SU-DHL-6 (cell line): ENCODE data around the gene PHF1.

Experiments
- H2AFZ ChIP-seq: fragments of 200-600 bp; sonication (generic); 2 replicates; pipeline ENCODE4 v1.6.1; 2014; ENCODE audit warnings: low read depth, mild to moderate bottlenecking, moderate library complexity, mixed read lengths, antibody characterized with exemption, low read length; ENCODE audit not compliant: severe bottlenecking
- H3F3A ChIP-seq: fragments of 200-600 bp; shearing (Covaris generic); 2 replicates; pipeline ENCODE4 v1.6.0; 2016; ENCODE audit warnings: antibody characterized with exemption, mild to moderate bottlenecking; ENCODE audit not compliant: insufficient read depth
- H3K27ac ChIP-seq: fragments of 200-600 bp; sonication (generic); 2 replicates; pipeline ENCODE4 v1.5.1; 2016; ENCODE audit warnings: low read depth, mild to moderate bottlenecking, low read length, moderate library complexity, mixed read lengths
- H3K27me3 ChIP-seq: fragments of 200-600 bp; sonication (generic), shearing (Covaris generic); 2 replicates; pipeline ENCODE4 v1.6.0; 2014; ENCODE audit warnings: mild to moderate bottlenecking, low read length
- H3K36me3 ChIP-seq: fragments of 200-600 bp; sonication (generic); 2 replicates; pipeline ENCODE4 v1.6.1; 2014; ENCODE audit warnings: mild to moderate bottlenecking, low read length, mixed read lengths
- H3K4me2 ChIP-seq: fragments of 300-600, 200-600 bp; shearing (Covaris generic), sonication (generic); 2 replicates; pipeline ENCODE4 v1.6.0; 2014; ENCODE audit warnings: low read length, low read depth, mild to moderate bottlenecking; ENCODE audit not compliant: poor library complexity, severe bottlenecking
- H3K4me3 ChIP-seq: fragments of 200-600 bp; sonication (generic); 2 replicates; pipeline ENCODE4 v1.5.1; 2014; ENCODE audit warnings: antibody characterized with exemption, low read length, mild to moderate bottlenecking, mixed read lengths; ENCODE audit not compliant: insufficient read depth, poor library complexity, severe bottlenecking
- H3K79me2 ChIP-seq: fragments of 200-600 bp; sonication (generic); 2 replicates; pipeline ENCODE4 v1.6.1; 2014; ENCODE audit warnings: mild to moderate bottlenecking, low read length, moderate library complexity; ENCODE audit not compliant: insufficient read depth
- H3K9ac ChIP-seq: fragments of 200-600 bp; sonication (generic); 2 replicates; pipeline ENCODE4 v1.7.0; 2014; ENCODE audit warnings: mild to moderate bottlenecking, low read length
- H3K9me2 ChIP-seq: fragments of 200-600 bp; sonication (generic); replicated peaks from 2 replicates; pipeline ENCODE4 v1.6.1; 2014; ENCODE audit warnings: low read length; ENCODE audit not compliant: insufficient read depth
- H3K9me3 ChIP-seq: fragments of 200-600 bp; sonication (generic); 2 replicates; pipeline ENCODE4 v1.6.1; 2014; ENCODE audit warnings: low read length, mixed read lengths; ENCODE audit not compliant: insufficient read depth
- H4K20me1 ChIP-seq: fragments of 200-600 bp; sonication (generic); 2 replicates; pipeline ENCODE4 v1.6.1; 2014; ENCODE audit warnings: low read depth, mild to moderate bottlenecking, antibody characterized with exemption, low read length, moderate library complexity, mixed read lengths
- CTCF ChIP-seq: fragments of 200-600 bp; sonication (generic); IDR thresholded peaks from one replicate; pipeline ENCODE4 v1.5.1; 2017; ENCODE audit warnings: antibody characterized with exemption, mild to moderate bottlenecking, low read length, moderate library complexity; ENCODE audit not compliant: insufficient read depth, poor library complexity, severe bottlenecking
- EZH2phosphoT487 ChIP-seq: fragments of 200-600 bp; sonication (generic), shearing (Covaris generic); conservative IDR thresholded peaks from 2 replicates; pipeline ENCODE4 v1.6.1; 2018; ENCODE audit warnings: mild to moderate bottlenecking, antibody characterized with exemption, low read length, moderate library complexity, mixed read lengths

Gene PHF1

GRCh38 chr6:33425668-33426577, 15.1 kb downstream of the PHF1 start:
- H3F3A ChIP-seq: peaks cover 27% of the 10 kb centered on the region
- H3K9me3 ChIP-seq: no peaks in the 10 kb centered on the region
- peak overlapping the region; percentile 72 for H3K4me2 ChIP-seq
- H3K79me2 ChIP-seq: no peaks in the 10 kb centered on the region
- no peaks in the 10 kb centered on the region for H3K9me2 ChIP-seq
- H3K9ac ChIP-seq: peak overlapping the region; percentile 65
- H2AFZ ChIP-seq: peak overlapping the region; percentile 35
- peak overlapping the region; percentile 58 for H3K4me3 ChIP-seq
- H4K20me1 ChIP-seq: no peaks in the 10 kb centered on the region
- H3K27ac ChIP-seq: peak overlapping the region; percentile 2; the same call in 1 of the 2 replicates
- peaks cover 6% of the 10 kb centered on the region; the same call in 1 of the 2 replicates for H3K27me3 ChIP-seq
- no peaks in the 10 kb centered on the region for H3K36me3 ChIP-seq
- TF ChIP-seq EZH2phosphoT487 (no peak), CTCF (peak; percentile 60)

DNA sequence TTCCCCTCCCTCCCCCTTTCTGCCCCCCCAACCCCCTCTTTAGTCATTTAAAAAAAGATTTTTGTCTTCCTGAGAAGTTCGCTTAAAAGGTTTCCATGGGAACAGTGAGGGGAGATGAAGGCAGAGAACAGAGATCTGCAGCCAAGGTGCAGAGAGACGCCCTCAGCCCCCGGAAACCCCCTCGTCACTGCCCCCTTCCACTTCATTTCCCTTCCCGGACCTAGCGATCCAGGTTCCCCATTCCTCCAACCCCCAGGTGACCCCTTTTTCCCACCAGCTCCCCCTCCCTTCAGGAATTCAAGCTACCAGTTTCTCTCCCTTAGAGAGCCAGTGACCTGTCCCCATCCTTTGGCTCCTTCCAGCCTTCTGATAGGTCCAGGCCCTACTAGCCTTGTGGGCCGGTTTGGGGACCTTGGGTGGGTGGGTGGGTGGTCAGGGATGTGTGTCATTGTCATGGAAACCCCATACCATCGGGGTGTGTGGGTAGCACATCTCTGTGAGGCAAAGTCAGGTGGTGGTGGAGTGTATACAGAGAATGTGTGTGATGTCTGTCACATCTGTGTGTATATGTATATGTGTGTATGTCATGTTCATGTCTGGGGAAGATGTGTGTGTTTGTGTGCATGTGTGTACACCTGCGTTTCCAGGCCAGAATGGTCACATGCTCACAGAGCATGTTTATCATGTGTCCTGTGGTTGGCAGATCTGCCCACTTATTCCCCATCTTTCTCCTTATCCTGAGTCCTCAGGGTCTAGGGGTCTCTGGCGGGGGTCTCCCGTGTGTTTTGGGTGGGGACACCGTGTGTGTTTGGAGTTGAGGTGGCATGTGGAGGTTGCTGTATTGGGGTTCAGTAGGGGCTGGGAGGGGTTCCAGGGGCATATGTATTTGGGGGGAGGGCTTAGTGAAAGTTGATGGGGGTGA, 16.0 kb downstream of the PHF1 start:
- H2AFZ ChIP-seq: no peak overlapping the region
- H3K27me3 ChIP-seq: peaks cover 6% of the 10 kb centered on the region; the same call in 1 of the 2 replicates
- no peaks in the 10 kb centered on the region for H3K36me3 ChIP-seq
- H3K9ac ChIP-seq: peak overlapping the region; percentile 65
- no peaks in the 10 kb centered on the region for H3K9me3 ChIP-seq
- no peak overlapping the region for H3K27ac ChIP-seq
- peaks cover 23% of the 10 kb centered on the region for H3F3A ChIP-seq
- no peaks in the 10 kb centered on the region for H3K79me2 ChIP-seq
- H4K20me1 ChIP-seq: no peaks in the 10 kb centered on the region
- H3K4me3 ChIP-seq: peak overlapping the region; percentile 58
- no peaks in the 10 kb centered on the region for H3K9me2 ChIP-seq
- H3K4me2 ChIP-seq: peak overlapping the region; percentile 72
- TF ChIP-seq CTCF (no peak), EZH2phosphoT487 (no peak)

- Histone ChIP-seq H2AFZ (no peak overlapping the region), H3K9me3 (no peaks in the 10 kb centered on the region), H3K9ac (peak overlapping the region; percentile 42), H3K27ac (no peak overlapping the region), H3K9me2 (no peaks in the 10 kb centered on the region), H3K79me2 (no peaks in the 10 kb centered on the region), H4K20me1 (no peaks in the 10 kb centered on the region), H3K4me2 (peak overlapping the region; percentile 60), H3K4me3 (peak overlapping the region; percentile 56), H3K27me3 (peaks cover 6% of the 10 kb centered on the region; the same call in 1 of the 2 replicates), H3K36me3 (no peaks in the 10 kb centered on the region), H3F3A (peaks cover 23% of the 10 kb centered on the region)
- TF ChIP-seq CTCF: no peak
- TF ChIP-seq EZH2phosphoT487: no peak
Observed at GRCh38 chr6:33427585-33428223, 16.9 kb downstream of the PHF1 start.
